M059J (cell line): ENCODE data around the gene OLFML1. TPM values are rescaled to one million over a fixed set of nuclear protein-coding genes. Genes with fewer than 3 reads are reported as not detected.

Source experiments
- DNase-seq: peaks from one replicate; pipeline ENCODE4 v3.0.0-alpha.2; 2012; ENCODE audit warnings: low read depth
- total RNA-seq: library from RNA; depleted of rRNA; stranded (reverse); fragments of >200 nt; shearing (Covaris generic); gene quantifications from 2 replicates; pipeline ENCODE4 v1.2.3, GENCODE V29; 2014

Gene OLFML1
- total RNA-seq, 1 experiment from 2014 or later = 0.32 TPM

DNA sequence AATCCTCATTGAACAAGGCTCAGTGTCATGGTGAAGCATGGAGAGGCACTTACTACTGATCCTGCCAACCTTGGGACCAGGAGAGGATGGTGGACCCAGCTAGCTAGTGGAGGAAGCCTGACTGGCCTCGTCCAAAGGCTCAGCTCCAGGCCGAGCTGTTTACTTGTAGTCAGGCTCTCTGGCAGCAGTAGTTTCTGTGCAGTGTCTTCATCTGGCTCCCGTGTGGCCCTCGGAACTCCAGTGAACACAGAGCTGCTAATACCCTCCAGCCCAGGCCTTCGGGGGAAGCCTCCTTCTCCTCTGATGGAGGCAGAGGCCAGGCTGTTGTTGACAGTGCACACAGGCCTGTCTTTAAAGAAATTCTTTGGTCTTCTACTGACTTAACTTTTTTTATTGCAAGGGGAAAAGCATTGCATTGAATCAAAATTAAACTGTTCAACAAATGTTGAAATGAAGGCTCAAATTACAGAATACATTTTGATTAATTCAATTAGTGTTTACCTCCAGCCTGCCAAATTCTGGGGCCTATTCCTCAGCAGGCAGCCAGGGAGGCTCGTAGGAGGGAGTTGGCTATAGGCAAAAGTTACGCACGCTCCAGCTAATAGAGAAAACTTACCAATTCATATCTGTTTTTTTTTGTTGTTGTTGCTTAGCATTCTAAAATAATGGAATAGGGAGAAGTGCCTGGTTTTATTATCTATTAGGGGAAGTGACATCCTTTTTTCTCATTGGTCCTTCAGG is 47.3 kb downstream of the OLFML1 start:
- DNase-seq = no peak

DNA sequence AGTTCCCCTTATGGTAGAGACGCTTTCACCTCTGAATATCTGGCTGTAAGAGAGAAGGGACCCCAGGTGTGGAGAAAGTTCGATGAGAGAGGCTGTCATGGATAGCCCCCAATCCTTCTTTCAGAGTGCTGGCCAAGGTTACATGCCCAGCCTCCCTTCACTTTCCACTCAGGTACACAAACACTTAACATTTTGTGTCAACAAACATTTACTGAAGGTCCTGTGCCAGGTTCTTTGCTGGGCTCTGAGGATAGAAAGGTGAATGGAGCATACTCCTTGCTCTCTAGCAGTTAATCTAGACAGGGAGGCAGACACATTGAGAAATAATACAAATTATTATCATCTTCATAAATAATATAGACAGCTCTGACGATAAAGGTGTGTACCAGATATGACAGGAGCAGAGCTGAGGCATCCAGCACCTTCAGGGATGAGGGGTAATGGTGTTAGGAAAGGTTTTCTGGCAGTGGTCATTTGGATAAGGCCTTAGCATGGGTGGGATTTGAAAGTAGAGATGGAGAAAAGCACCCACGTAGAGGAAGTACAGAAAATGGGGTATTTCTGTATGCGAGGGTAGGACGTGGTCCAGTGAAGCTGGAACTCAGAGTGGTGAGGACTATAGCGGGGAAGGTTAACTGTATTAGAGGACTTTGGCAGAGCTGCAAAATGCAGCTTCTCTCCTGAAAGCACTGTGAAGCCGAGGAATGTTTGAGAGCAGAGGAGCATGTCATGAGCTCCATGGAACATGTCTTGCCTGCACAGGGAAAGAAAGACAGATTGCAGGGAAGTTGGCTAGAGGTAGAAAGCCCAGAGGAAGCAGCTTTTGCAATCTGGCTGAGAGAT is 48.1 kb downstream of the OLFML1 start:
- DNase-seq = no peak

DNA sequence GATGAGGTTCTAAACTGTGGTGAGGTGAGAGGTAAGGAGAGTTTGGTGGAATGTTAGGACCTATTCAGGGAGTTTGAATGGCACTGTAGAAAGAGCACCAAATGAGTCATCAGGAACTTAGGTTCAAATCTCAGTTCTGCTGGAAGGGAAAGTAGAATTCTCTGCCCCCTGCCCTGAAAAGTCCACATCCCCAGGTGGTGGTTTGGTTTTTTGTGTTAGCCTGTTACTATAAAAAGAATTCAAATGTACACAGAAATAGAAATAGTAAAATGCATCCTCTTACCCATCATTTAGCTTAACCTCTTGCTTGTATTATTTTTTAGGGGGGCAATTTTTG is 48.7 kb downstream of the OLFML1 start:
- no peak for DNase-seq

GRCh38 chr11:7536100-7536499 is 50.8 kb downstream of the OLFML1 start:
- DNase-seq = no peak

DNA sequence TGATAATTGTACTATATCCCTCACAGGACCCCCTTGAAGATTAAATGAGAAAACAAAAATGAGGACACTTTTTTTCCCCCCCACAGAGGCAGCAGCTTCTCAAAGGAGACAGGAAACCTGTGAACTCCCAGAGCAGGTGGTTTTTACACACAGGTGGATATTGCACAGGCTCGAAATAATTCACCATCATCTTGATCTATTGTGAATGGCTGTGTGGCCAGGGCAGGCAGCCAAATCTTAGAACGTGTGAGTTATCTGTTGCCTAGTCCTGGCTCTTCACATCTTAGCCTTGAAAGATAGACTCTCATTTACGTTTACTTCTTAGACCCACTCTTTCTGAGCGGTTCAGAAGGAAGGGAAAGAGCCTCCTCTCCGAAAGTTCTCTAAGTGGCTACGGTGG is 52.0 kb downstream of the OLFML1 start:
- no peak for DNase-seq

DNA sequence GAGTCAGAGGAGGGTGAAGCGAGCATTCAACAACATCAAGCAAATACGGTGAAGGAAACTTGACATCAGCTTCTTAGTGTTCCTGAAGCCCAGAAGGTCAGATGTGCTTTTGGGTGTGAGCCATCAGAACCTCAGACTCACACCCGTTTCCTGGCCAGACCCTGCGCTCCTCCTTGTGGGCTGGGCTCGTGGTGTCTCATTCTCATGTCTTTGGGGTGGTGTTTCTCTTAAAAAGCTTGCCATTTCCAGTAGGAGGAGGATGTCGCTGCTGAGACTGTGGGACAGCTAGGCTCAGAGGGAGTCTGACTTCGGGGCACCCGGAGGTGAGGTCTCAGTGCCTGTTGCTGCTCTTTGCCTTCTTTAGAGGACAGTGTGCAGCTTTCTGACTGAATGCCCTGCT is 52.7 kb downstream of the OLFML1 start:
- DNase-seq = peak; percentile 27

GRCh38 chr11:7538466-7539454 is 53.5 kb downstream of the OLFML1 start:
- DNase-seq = no peak

- DNase-seq = no peak
Observed at GRCh38 chr11:7540830-7541555, 55.7 kb downstream of the OLFML1 start.

GRCh38 chr11:7543302-7543701 is 58.0 kb downstream of the OLFML1 start:
- no peak for DNase-seq

GRCh38 chr11:7544021-7544420 is 58.7 kb downstream of the OLFML1 start:
- DNase-seq = no peak

DNA sequence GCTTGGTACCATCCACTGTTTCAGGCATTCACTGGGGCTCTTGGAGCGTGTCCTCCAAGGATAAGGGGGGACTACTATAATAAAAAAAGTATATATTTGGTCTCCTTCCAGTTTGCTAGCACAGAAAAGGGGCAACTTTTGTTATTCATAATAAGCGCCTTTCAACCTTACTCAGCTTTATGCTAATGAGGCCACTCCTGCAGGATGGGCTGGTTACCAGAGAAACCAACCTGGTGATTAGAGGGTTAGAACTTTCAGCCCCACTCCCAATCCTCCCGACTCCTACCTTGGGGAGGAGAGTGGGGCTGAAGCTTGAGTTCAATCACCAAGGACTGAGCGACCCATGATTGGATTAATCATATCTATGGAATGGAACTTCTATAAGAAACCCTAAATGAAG is 60.3 kb downstream of the OLFML1 start:
- no peak for DNase-seq

DNA sequence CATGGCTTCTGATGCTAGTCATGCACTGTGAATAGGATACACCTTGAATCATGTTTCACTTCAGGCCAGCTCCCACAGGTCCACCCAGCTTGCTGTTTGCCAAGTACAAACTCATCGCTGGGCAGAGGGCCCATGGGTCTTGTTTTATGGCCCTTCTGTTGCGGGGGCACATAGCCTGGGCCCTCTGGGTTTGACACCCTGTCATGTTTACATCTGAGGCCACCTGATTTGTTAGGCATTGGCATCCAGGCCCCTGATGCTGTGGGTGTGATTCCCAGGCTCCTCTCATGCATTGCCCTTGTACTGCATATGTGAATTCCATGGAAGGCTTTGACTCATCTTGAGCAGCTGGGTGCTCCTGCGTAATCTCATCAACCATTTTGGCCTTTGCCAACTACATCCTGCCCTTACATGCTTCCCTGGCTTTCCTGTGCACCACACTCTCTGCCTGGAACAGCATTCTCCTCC is 61.1 kb downstream of the OLFML1 start:
- no peak for DNase-seq

DNA sequence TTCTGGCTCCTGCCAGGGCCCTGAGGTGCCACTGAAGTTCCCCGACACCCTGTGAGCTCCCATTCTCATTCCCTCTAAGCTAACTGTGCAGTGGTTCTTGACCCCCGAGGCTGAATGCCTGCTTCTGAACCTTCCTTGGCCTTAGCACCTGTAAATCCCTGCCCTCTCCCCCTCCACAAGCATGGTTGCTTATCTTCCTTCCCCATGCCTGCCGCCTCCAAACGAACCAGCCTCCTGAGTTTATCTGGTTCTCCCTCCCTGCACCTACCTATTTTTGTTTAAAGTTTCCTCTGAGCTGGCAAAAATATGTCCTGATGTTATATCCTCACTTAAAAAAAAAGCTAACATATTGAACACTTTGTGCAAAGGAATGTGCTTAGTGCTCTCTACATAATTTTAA is 62.4 kb downstream of the OLFML1 start:
- DNase-seq = no peak

GRCh38 chr11:7548659-7549274 is 63.5 kb downstream of the OLFML1 start:
- DNase-seq = no peak

DNA sequence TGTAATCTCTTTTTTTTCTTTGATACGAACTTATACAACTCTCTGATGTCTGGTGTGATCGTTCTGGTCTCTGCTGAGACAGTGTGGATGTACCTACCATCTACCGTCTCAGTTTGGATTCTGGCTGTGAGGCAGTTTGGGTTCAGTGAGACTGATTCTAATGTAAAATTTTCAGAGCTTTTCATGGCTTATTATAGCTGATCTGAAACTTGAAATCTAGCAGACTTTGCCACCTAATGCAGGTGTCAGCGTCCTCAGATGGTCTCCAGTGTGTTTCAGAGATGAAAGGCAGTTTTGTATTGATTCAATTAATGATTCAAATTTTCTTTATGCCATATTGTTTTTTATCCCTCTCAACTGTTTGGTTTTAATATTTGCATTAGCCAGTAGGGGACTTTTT is 64.4 kb downstream of the OLFML1 start:
- no peak for DNase-seq

DNA sequence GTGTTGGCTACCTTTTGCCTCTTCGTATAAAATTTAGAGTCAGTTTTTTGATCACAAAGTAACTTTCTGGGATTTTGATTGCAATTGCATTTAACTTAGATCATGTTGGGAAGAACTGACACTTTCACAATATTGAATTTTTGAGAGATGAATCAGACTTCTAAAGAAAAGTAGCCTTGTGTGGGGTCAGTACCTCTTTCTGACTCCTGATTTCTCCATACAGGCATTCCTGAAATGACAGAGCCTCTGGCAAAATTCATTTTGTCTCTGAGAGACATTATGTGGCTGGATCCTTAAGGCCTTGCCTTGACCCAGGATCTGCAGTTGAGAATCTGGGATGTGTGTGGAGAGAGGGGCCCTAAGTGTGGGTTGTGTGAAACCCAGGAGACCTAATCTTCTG is 66.3 kb downstream of the OLFML1 start:
- peak; percentile 69 for DNase-seq

GRCh38 chr11:7552666-7553065 is 67.4 kb downstream of the OLFML1 start:
- no peak for DNase-seq

- DNase-seq = peak; percentile 44
Observed at GRCh38 chr11:7555052-7555699, 69.9 kb downstream of the OLFML1 start.

DNA sequence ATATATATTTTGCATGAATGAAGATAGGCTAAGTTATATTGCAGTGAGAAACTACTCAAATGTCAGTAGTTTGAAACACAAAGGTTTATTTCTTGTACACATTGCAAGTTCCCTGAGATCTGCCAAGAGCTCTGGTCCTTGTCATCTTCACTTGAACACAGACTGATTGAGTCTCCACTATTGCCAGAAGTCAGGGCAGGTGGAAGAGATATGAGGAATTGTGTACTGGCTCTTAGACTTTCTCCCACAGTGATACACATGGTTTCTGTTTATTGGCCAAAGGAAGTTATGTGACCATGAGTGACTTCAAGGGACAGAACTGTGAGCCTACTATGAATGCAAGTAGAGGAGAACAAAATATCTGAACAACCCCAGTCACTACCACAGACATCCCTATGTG is 72.7 kb downstream of the OLFML1 start:
- DNase-seq = no peak
